Measurements from ENCODE around the gene DHRS7. TPM values are rescaled to one million over a fixed set of nuclear protein-coding genes. Genes with fewer than 3 reads are reported as not detected.

The DHRS7 gene
- total and polyA plus RNA-seq, 2 of the 8 experiments (the other 6 are each of a cell fraction or from before 2014, with no cell fraction given): 10.8 to 27.5 TPM

DNA sequence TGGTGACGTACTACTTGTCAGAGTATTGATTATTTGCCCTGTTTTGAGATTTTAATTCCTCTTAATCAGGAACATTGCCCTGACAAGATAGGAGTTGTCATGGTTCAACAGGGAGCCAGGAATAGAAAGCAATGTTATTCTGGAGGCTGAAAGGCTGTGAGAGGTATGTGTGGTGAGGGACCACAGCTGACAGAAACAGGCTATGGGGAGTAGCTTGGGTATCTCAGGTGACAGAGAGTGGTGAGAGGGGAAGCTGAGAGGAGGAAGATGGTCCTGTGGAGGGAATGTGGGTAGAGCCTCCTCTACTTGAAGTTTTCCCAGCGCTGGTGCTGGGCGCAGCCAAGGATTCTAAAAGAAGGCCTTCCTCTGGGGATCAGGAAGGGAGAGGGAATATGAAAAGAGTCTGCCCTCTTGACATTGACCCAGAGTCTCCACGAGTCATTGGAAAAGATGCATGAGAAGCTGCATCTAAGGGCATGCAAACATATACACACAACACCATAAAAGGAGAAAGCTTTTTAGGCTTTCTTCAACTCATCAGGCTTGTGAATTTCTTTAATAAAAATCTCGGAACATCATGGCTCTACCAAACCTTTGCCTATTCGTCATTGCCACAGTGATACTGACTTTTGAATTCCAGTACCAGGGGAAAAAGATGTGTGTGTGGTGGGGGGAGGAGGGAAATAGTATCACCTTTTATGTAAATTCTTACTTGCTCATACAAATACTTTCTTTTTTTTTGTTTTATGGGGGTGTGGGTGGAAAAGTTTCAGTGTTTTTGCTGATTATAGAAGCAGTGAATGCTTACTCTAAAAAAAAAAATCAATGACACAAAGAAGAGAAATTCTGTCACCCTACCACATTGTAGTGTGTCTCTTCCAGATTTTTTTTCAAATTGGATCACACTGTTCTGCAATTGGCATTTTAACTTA, 39.9 kb upstream of the DHRS7 start (continued):
- TF ChIP-seq, protein P1, sequence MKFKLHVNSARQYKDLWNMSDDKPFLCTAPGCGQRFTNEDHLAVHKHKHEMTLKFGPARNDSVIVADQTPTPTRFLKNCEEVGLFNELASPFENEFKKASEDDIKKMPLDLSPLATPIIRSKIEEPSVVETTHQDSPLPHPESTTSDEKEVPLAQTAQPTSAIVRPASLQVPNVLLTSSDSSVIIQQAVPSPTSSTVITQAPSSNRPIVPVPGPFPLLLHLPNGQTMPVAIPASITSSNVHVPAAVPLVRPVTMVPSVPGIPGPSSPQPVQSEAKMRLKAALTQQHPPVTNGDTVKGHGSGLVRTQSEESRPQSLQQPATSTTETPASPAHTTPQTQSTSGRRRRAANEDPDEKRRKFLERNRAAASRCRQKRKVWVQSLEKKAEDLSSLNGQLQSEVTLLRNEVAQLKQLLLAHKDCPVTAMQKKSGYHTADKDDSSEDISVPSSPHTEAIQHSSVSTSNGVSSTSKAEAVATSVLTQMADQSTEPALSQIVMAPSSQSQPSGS (IDR thresholded peaks at IDR 0.05; ENCODE audit: low read length): no peak
